ENCODE results near the gene EXOC4. TPM values are rescaled to one million over a fixed set of nuclear protein-coding genes. Genes with fewer than 3 reads are reported as not detected.

Gene EXOC4
- total RNA-seq, 1 donor from 2014 or later, result 66.2 TPM

GRCh38 chr7:133358708-133359107 lies 105.8 kb downstream of the EXOC4 start:
- DNase-seq (ENCODE audit: extremely low read depth, low read depth, low spot score), result no peak

- DNase-seq (ENCODE audit: extremely low read depth, low read depth, low spot score), result no peak
Observed at GRCh38 chr7:133359449-133359848, 106.6 kb downstream of the EXOC4 start.

- no peak for DNase-seq (ENCODE audit: extremely low read depth, low read depth, low spot score)
Observed at GRCh38 chr7:133360201-133360600, 107.3 kb downstream of the EXOC4 start.

- DNase-seq (ENCODE audit: extremely low read depth, low read depth, low spot score), result no peak
Observed at GRCh38 chr7:133361806-133362205, 108.9 kb downstream of the EXOC4 start.

- peak; percentile 39 for DNase-seq (ENCODE audit: extremely low read depth, low read depth, low spot score)
Observed at GRCh38 chr7:133364959-133365690, 112.2 kb downstream of the EXOC4 start.

GRCh38 chr7:133365917-133366316 lies 113.0 kb downstream of the EXOC4 start:
- no peak for DNase-seq (ENCODE audit: extremely low read depth, low read depth, low spot score)

GRCh38 chr7:133367561-133367960 lies 114.7 kb downstream of the EXOC4 start:
- DNase-seq (ENCODE audit: extremely low read depth, low read depth, low spot score), result no peak

- DNase-seq (ENCODE audit: extremely low read depth, low read depth, low spot score), result no peak
Observed at GRCh38 chr7:133369130-133369529, 116.3 kb downstream of the EXOC4 start.

GRCh38 chr7:133371616-133372015 lies 118.7 kb downstream of the EXOC4 start:
- no peak for DNase-seq (ENCODE audit: extremely low read depth, low read depth, low spot score)

- no peak for DNase-seq (ENCODE audit: extremely low read depth, low read depth, low spot score)
Observed at GRCh38 chr7:133372337-133372736, 119.5 kb downstream of the EXOC4 start.

GRCh38 chr7:133376514-133376913 lies 123.6 kb downstream of the EXOC4 start:
- no peak for DNase-seq (ENCODE audit: extremely low read depth, low read depth, low spot score)

GRCh38 chr7:133381965-133382364 lies 129.1 kb downstream of the EXOC4 start:
- DNase-seq (ENCODE audit: extremely low read depth, low read depth, low spot score), result no peak

GRCh38 chr7:133382775-133383559 lies 130.1 kb downstream of the EXOC4 start:
- DNase-seq (ENCODE audit: extremely low read depth, low read depth, low spot score), result no peak

- no peak for DNase-seq (ENCODE audit: extremely low read depth, low read depth, low spot score)
Observed at GRCh38 chr7:133386205-133386604, 133.3 kb downstream of the EXOC4 start.

GRCh38 chr7:133389727-133390126 lies 136.8 kb downstream of the EXOC4 start:
- DNase-seq (ENCODE audit: extremely low read depth, low read depth, low spot score), result no peak

GRCh38 chr7:133391206-133391605 lies 138.3 kb downstream of the EXOC4 start:
- DNase-seq (ENCODE audit: extremely low read depth, low read depth, low spot score), result no peak

GRCh38 chr7:133394369-133394768 lies 141.5 kb downstream of the EXOC4 start:
- DNase-seq (ENCODE audit: extremely low read depth, low read depth, low spot score), result no peak

GRCh38 chr7:133395551-133395950 lies 142.7 kb downstream of the EXOC4 start:
- no peak for DNase-seq (ENCODE audit: extremely low read depth, low read depth, low spot score)

- DNase-seq (ENCODE audit: extremely low read depth, low read depth, low spot score), result no peak
Observed at GRCh38 chr7:133398506-133398905, 145.6 kb downstream of the EXOC4 start.

GRCh38 chr7:133401225-133401624 lies 148.3 kb downstream of the EXOC4 start:
- DNase-seq (ENCODE audit: extremely low read depth, low read depth, low spot score), result no peak

- no peak for DNase-seq (ENCODE audit: extremely low read depth, low read depth, low spot score)
Observed at GRCh38 chr7:133408212-133408611, 155.3 kb downstream of the EXOC4 start.

GRCh38 chr7:133409421-133409820 lies 156.5 kb downstream of the EXOC4 start:
- DNase-seq (ENCODE audit: extremely low read depth, low read depth, low spot score), result no peak
